SK-N-SH (cell line): ENCODE results near the gene SRF.

Experiments used
- CHD2 ChIP-seq: fragments of 150-350 bp; IDR thresholded peaks from 2 replicates; pipeline ENCODE4 v1.6.1; 2018; ENCODE audit warnings: low read length; ENCODE audit not compliant: partially characterized antibody
- CTCF ChIP-seq: fragments of 200-600 bp; sonication (generic); IDR thresholded peaks from 2 replicates; pipeline ENCODE4 v1.6.1; 2017; ENCODE audit warnings: antibody characterized with exemption, mild to moderate bottlenecking, moderate library complexity
- EP300 ChIP-seq, 2 experiments: IDR thresholded peaks; 2 replicates each; pipeline versions ENCODE4 v1.4.0 to v1.6.1; 2012; ENCODE audit warnings: borderline replicate concordance in 1 of 2, low read depth in 1 of 2, low read length in 1 of 2
- JUND ChIP-seq: IDR thresholded peaks from 2 replicates; pipeline ENCODE4 v1.4.0; 2012
- RCOR1 ChIP-seq: fragments of 150-350 bp; IDR thresholded peaks from 2 replicates; pipeline ENCODE4 v1.6.1; 2017; ENCODE audit warnings: antibody characterized with exemption, low read length
- TEAD4 ChIP-seq: IDR thresholded peaks from 2 replicates; pipeline ENCODE4 v1.4.0; 2012; ENCODE audit warnings: mild to moderate bottlenecking, borderline replicate concordance; ENCODE audit not compliant: insufficient read depth
- USF2 ChIP-seq: fragments of 150-350 bp; IDR thresholded peaks from 2 replicates; pipeline ENCODE4 v1.6.1; 2017; ENCODE audit warnings: antibody characterized with exemption, low read length, low read depth, borderline replicate concordance

- TF ChIP-seq CTCF (peak; percentile 75), RCOR1 (no peak), TEAD4 (no peak), CHD2 (no peak), EP300 (IDR thresholded peaks at IDR 0.05; ENCODE audit: borderline replicate concordance in 1 of 2, low read depth in 1 of 2, low read length in 1 of 2) (no peak), USF2 (no peak), JUND (no peak)
Observed at GRCh38 chr6:43129434-43130194, 41.5 kb upstream of the SRF start.
